ENCODE data around the gene MATN1. TPM values are rescaled to one million over a fixed set of nuclear protein-coding genes. Genes with fewer than 3 reads are reported as not detected.
A peak's percentile ranks its signal among the peaks of the same experiment; 100 is the strongest.

Gene MATN1
- total RNA-seq, 1 donor from 2014 or later, result 0.31 TPM

DNA sequence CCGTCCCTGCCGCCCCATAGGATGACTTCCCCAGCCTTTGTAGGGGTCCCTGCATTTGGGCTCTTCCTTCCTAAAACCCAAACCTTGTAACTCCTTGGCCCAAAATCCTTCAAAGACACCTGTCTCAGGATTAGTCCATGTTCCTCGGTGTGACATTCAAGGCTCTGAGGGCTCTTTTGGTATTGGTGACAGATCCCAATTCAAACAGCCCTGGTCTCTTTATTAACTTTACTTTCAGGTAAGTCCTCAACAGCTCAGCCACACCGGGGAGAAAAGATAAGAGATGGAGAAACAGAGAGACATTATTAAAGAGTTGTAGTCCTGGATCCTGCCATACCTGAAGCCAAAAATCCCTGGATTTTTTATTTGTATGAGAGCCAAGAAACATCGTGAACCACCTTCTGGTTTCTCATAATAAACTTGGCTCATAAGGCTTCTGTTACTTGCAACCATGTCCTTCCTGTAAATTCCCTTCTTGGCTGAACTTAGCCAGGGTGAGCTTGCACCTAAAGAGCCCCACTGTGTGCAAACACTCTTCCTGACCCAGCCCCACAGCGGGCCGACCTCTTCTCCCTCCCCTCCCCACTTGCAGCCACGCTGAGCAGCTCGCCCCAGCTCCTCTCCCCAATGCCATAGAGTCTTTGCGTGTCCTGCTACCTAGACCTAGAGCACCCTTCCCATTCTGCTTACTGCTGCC, 7.9 kb upstream of the MATN1 start:
- DNase-seq, result no peak

DNA sequence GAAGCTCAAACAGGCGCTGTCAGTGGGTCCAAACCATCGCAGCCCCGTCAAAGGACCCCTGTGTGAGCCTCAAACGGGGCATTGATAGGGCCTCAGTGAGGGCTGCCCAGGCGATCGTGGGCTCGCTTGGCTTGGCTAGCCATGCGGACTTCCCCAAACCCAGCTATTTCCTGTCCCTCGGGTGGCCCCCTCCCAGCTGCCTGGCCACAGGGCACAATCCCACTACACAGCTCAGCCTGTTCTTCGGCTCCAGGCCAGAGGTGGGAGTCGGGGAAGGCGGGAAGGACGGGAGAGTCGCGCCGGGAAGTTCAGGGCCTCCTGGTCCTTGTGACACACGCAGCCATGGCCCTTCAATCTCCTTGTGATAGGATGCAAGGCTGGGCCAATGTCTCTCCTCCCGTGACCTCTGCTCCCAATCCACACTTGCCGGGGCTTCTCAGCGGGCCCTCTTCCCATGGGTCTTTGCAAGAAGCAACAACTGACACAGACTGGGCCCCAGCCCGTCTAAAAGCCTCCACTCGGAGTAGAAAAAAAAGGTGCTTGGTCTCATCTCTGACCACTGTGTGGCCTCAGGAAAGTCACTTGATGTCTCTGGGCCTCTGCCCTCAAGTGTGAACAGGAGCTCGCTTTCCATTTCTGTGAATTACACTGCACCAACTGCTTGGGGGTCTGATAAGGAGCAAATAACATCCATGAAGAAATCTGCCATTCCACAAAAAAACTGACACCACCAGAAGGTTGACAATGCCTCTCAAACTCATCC, 7.1 kb upstream of the MATN1 start:
- DNase-seq, result no peak

DNA sequence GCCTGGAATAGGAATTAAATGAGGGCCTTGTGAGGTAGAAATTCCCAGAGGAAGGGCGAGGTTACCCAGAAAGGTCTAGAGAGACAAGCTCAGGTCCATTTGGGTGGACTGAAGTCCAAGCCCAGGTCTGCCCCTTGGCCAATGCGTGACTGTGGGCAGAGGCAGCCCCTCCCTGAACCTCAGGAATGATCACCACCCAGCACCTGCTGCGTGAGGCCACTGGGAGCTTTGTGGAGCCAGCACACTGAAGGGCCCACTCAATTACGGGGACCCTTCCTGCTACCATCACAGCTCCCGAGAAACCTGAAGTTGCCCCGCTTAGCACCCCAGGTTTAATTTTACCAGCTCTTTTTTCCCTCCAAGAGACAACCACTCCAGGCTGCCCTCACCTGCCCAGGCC, 6.5 kb upstream of the MATN1 start:
- no peak for DNase-seq

DNA sequence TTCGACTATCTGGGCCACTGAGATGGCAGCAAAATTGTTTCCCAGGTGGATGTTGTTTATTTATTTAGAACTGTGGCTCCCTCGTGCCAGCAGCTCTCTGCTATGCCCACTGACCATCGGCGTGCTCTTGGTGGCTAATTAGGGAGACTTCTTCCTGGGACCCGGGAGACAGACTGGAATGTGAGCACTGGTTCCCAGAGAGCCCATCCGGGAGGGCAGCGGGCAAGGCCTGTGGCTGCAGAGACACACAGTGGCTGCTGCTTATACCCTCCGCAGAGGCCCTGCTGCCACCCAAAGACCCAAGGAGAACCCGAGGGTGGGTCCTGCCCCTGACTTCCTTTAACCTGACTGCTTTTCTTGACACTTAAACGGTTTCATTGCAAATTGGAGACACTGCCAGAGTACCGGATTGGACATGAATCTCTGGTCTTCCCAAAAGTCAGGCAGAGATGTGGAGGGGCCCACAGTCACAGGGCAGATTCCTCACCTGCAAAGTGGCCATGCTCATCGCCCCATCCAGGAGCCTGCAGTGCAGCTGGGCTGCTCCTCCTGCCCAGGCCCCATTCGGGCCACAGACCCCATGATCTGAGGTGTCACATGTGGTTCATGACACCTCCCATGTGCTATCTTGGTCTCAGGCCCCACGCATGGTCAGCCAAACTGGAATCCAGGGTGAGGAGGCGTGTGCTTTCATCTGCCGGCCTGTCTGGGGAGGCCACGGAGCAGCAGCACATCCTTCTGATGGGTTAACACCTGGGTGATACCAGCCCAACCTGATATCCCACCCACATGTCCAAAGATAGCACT, 5.7 kb upstream of the MATN1 start:
- DNase-seq, result no peak

DNA sequence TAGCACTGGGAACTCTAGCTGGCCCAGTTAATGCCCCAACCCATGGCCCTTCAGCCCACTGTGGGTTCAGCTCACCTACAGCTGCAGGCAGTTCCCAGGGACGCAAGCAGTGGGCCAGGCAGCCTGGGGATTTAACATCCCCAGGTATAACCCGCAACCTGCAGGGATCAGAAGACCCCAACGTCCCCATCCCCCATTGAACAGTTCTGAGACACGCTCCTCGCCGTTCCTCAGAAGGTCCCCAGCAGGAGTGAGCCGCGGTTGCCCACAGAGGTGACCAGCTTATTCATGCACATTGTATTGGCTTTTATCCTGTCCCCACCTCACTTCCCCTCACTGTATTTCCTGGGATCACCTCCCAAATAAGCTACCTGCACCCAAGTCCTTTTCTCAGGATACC, 5.0 kb upstream of the MATN1 start:
- no peak for DNase-seq

DNA sequence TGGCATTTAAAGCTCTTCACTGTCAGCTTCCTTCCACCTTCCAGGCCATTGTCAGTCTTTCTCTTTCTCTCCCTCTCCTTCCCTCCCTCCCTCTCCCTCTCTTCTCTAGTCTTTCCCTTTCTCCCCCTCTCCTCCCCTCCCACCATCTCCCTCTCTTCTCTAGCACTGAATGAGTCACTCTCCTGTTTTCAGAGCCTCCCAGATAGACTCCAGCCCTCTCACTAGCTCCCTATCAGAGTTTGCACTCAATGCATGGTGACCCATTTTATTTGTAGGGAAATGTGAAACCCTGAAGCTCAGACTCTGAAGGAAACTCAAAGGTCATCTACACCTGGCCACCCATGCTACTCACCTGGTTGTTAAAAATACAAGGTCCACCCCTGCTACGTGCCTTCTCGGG, 4.4 kb upstream of the MATN1 start:
- DNase-seq, result no peak

DNA sequence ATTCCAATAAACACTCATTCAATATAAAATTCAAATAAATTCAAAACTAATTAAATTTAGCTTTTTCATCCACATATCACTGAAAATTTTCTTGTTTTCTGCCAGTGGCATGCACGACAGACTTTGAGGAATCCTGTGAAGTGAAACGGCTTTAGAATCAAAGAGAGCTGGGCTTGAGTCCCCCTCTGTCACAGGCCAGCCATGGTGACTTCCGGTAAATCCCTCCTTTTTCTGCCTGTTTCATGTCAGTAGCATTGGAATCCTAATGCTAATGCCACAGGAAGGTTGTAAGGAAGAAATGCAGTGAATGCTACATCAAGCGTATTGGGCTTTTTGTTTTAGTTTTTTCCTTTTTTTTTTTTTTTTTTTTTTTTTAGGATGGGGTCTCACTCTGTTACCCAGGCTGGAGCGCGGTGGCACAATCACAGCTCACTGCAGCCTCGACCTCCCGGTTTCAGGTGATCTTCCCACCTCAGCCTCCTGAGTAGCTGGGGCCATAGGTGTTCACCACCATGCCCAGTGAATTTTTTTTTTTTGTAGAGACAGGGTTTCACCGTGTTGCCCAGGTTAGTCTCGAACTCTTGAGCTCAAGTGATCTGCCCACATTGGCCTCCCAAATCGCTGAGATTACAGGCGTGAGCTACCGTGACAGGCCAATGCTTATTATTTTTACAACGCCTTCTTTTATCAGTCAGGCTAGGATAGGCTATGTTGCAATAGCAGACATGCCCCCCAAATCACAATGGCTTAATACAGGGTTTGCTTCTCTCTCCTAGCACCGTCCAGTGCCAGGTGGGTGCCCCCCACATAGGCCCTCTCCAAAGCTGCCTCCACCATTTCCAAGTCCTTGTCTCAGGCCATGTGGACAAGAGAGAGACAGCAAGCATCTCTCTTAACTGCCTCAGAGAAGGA, 3.6 kb upstream of the MATN1 start:
- no peak for DNase-seq

DNA sequence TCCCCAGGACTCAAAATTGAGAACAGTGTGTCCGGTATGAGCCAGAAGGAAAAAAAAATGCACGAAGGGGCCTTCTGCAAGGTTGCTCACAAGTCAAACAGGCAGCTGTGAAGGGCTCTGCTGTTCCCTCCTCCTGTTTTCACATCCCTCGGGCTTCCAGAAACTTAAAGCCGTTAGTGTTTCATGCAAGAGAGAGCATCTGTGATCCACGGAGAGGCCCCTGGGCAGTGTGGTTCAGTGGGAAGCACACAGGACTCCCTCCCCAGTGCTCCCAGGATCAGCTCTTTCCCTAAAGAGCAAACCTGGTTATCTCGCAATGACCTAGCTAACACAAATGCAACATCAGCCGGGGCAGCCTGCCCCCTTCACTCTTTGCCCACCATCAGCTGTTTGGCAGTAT, 2.9 kb upstream of the MATN1 start:
- DNase-seq, result no peak

DNA sequence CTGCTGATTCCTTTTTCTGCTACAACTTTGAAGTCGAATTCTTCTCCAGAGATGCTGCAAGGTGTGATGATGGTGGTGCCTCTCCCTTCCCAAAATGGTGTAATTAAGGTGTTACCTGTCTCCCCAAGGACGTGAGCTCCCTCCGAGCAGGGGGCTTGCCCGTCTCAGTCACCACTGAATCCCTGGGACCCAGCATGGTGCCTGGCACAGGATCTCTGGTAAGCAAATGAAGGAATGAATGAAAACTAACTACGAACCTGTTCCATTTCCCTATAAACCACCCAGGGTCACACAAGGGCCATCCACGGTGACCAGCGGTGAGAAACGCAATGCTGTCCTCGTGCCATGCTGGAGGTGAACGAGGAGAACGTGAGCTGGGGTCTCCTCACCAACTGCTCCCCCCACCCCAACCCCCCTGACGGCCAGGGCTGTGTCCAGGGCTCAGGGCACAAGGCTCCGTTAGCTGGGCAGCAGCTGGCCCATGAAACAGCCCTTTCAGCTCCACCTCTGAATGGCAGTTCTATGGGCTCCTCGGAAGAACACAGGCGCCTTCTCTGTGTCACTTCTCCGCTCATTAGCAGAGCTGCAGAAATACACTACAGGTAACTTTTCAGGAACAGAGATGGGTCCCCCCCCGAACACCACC, 2.2 kb upstream of the MATN1 start:
- DNase-seq, result no peak

DNA sequence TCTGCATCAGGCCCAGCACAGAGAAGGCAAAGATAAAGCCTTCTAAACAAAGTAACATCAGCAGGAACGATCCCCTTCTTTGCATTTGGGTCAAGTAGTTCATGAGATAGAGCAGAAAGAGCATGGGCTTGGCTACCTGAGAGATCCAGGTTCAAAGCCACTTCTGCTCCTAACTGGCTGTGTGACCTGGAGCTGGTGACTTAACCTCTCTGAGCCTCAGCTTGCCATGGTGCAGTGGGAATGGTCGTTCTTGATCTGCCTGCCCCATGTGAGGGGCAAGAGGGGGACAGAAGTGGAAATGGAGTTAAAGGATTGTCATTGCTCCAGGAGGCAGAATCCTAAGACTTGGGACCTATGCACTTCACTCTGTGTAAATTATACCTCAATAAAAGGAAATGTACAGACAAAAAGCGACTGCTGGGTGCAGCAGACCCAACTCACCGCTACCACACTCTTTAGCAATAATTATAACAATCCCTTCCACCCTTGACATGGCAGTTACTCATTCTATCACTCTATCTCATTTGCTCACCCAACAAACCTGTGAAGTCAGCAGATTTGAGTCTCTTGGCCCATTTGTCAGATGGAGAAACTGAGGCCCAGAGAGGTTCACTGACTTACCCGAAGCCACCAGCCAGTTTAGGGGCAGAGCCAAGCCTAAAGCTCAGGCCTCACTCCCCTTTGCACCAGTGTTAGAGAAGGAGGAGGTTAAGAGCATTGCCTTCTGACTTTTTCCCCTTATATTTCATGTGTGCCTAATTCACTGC, 1.5 kb upstream of the MATN1 start:
- DNase-seq, result no peak

DNA sequence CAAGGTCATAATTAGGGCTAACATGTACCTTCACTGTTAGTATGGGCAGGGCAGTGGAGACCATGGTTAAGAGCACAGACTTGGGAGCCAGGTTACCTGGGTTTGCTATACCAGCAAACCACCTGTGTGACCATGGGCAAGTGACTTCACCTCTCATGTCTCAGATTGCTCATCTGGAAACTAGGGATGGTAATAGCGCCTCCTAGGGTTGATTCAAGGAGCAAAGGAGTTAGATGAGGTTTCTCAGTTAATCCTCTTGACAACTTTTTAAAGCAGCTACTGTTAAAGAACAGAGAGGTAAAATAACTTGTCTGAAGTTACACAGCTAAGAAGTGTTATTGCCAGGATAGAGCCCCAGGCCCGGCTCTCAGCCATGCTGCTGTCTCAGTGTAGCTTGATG, 790 bp upstream of the MATN1 start:
- no peak for DNase-seq

DNA sequence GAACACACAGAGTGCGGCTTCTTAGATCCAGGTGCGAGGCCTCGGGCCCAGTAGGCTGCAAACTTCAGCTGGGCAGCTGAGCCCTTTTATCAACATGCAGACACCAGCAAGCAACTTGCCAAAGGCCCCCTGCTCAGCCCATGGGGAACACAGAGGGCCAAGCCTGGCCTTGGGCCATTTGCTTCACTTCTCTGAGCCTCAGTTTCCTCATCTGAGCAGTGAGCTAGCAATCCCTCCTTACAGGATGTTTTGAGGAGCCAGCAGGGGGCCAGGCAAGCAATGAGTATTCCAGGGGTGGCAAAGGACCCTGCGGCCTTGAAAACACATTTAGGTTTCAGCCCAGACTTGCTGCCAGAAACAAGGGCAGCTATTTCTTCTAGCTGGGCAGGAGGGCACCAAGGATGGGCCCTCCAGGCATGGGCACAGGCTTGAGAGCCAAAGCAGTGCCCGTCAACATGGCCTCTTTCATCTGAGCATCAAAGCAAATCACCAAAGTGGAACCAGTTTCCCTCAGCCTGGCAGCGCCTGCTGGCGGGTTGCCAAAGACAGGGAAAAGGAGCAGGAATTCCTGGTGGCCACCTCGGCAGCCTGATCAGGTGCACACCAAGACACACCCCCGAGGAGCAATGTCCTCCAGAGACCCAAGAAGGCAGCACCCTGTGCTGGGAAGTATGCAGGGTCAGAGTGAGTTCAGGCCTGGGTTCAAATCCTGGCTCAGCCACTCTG, 1.4 kb downstream of the MATN1 start:
- DNase-seq, result no peak

DNA sequence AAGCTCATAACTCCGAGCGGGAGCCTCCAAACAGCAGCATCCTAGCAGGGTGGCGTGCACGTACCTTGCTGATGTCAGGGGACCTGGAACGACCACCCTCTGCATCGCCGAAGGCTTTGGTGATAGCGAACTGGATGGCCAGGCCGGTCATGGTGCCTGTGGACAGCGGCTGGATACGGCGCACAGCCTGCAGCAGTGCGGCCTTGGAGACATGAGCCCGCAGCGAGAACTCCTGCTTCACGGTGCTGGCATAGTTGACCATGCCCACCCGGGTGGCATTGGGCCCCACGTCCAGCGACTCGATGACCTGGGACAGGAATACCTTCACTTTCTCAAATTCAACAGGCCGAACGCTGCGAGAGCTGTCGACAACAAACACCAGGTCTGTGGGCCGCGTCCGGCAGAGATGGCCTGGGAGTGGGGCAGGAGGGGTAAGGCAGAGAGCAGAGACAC, 2.0 kb downstream of the MATN1 start:
- no peak for DNase-seq

DNA sequence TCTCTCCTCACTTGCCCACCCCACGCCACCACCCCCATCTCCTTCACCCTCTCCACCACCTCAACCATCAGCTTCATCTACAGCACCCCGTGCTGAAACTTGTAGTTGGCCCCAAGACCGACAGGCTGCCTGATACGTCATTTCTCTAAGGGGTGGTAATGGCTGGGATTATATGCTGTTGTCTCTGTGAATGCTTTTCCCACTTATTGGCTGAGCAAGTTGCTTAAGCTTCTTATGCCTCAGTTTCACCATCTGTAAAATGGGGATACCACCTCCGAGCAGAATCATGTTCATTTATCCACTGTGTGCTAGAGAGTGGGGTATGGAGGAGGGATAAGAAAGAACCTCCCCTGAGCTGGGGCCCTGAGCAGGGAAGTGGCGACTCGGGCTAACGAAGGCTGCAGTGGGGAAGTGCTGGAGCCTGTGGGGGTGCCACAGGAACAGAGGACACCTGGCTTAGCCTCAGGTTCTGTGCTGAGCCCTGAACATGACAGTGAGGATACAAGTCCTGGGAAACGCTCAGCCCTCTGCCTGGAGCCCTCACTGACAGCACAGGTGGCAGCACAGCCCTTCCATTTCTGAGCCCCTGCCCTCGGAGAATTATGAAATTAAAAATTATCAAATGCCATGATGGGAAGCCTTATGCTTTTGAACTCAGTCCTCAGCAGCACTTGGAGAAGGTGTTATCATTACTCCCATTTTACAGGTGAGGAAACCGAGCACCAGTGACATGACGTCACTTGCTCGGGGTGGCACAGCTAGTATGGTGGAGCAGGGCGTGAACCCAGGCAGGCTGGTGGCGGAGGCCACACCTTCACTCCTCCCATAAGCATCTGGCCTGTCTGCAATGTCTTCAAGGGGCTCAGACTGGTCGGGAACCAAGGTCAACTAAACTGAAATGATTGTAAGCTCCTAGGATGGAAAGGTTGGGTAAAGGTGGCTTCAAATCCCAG, 2.8 kb downstream of the MATN1 start:
- no peak for DNase-seq

DNA sequence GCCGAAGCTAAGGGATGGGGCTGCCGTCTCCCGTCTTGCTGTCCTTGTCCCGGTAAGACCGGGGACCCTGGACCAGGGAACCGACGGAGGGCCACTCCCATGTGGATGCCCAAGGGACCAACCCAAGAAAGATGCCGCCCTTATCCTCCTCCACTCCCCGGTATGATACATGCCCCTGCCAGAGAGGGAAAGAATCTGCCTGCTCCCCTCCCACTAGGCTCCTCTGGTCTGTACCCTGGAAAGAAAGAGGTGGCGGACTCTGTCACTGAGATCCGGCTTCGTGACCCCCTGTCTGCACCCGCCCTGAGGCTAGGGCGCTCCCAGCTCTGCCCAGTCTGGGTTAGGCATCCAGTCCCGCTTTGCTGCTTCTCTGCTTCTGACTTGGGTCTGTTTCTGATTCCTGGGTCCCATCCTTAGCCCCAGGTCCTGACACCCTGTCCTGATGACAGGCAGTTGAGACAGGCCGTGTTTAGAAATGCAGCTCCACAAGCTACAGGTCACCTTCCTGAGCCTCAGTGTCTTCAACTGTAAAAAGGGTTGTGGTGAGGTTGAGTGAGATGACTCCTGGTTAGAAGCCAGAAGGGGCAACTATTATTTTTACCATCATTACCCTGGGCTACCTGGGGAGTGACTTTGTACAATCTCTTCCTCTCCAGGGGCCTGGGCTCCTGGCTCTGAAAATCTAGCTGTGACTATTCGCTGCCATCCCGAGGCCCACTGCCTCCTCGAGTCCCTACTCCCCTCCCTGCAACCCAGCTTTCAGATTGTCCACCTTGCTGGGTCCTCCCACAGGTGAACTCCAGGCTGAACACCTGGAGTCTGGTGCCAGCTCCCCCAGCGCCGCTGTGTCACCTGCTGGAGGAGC, 3.7 kb downstream of the MATN1 start:
- DNase-seq, result no peak

DNA sequence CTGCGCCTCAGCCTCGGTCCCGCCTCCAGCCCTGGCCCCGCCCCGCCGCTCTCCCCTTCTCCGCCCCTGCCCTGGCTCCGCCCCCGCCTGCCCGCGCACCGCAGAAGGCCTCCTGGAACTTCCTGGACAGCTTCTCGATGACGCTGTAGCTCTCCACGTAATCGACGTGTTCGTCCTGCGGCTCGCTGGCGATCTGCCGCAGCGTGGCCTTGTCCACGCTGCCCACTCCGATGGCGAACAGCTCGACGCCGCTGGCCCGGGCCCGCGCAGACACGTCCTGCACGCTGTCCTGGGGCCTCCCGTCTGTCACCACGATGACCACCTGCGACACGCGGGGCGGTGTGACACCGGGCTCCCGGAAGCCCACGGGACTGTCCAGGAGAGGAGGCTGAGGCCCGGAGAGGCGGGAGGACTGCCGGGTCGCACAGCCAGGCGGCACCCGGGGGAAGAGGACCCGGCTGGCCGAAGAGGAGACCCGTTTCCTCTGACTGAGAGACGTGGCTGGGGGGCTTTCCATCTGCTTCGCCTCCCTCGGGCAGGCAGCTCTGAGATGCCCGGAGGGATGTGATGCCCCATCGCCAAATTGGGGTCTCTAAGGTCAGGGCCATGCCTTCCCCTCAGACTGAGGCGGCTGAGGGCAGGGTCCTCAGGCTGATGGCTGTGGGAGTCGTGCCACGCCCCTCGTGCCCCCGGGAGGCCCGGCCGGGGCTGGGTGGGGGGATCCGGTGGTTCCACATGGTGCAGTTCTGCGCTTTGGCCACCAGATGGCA, 4.6 kb downstream of the MATN1 start:
- peak; percentile 80 for DNase-seq

DNA sequence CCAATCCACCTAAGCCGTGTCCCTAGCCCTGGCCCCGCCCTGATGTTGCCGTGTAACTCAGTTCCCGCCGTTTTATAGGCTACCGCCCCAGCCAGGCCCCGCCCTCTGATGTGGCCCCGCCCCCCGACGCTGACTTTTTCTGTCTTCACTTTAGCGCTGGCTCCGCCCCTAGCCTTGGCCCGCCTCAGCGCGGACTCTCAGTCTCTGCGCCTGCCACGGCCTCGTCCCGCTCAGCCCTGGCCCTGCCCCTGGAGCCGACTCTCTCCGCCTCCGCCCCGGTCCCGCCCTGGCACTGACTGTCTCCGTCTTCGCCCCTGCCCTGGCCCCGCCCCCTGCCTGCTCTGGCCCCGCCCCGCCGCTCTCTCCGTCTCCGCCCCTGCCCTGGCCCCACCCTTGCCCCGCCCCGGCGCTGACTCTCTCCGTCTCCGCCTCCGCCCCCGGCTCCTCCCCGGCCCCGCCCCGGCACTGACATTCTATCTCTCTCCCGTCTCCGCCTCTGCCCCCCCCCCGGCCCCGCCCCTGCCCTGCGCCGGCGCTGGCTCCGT, 5.2 kb downstream of the MATN1 start:
- DNase-seq, result peak; percentile 99
